Left forelimb (tissue), 1 donor: ENCODE results near the gene TMEM63C.

Experiments
- DNase-seq: peaks from one replicate; pipeline ENCODE4 v3.0.0-alpha.2; 2018; ENCODE audit warnings: low spot score

Gene TMEM63C

DNA sequence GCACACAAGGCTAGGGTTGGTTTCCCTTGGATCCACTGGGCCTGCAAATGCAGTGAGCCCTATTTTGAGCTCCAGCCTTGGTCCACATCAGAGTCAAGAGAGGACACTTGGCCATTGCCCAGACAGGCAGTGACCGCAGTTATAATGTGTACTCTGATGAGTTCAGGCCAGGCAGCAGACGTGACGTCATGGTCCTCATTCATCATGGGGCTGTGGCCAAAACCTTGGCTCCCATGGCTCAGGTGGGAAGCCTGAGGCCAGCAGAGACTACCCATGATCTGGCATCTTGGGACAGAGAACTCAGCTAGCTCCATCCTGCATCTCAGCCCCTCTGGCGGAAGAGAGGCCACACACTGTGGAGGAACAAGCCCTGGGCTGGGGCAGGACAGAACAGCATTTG, 16.4 kb downstream of the TMEM63C start:
- peak; percentile 30 for DNase-seq

DNA sequence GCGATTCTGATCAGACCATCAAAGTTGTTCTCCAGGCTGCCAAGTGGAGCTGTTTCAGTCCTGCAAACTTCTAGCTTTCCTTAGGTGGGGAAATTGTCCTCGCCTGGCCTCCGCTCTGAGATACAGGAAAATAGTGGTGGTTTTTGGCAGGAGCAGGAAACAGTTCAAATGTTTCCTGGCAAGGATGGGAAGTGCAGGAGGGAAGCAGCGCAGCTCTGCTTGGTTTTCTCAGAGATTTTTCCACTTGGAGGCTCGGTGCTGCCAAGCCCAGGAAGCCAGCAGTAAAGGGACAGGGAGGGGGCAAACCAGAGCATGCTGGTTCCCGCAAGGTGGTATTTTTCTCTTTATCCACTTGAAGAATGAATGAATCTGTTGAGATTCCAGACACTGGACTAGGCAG, 17.0 kb downstream of the TMEM63C start:
- DNase-seq = no peak

DNA sequence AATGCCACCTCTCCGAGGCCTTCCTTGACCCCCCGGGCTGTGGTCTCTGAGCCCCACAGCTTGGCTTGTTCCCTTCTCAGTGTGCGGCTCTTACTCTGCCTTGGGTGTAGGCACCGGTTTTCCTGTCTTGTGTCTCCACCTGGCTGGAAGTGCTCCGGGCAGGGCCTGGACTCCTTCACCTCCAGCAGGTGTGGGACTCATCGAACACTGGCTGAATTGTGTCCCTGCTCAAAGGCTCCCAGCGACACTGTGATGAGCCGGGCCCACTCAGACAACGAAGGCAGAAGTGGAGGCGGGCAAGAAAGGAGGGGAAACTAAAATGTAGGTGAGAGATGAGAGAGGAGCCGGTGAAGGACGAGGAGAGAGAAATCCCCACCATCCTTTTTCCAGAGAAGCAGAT, 18.0 kb downstream of the TMEM63C start:
- no peak for DNase-seq

DNA sequence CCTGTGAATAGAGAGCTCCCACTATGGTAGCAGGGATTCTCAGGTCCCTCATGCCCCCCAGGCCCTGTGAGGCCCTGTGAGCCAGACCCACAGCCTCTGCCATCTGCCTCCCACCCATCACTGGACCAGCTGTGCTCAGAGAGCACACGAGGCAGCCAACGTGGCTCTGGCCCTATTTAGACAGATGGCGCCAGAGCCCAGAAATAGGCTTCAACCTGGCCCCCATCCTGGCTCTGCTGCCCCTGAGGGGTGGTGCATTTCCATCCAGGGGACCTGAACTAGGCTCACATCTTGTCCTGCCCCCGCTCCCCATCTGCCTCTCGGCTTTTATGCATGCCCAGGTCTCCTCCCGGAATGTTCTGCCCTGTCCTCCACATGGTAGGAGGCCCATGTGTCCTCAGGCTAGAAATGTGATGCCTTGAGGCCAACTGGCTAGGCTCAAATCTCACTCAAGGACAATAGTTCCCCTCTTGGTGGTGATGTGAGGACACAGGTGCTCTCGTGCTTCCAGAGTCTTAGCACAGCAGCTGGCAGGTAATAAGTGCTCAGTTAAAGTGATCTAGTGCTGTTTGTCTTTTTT, 18.9 kb downstream of the TMEM63C start:
- no peak for DNase-seq

DNA sequence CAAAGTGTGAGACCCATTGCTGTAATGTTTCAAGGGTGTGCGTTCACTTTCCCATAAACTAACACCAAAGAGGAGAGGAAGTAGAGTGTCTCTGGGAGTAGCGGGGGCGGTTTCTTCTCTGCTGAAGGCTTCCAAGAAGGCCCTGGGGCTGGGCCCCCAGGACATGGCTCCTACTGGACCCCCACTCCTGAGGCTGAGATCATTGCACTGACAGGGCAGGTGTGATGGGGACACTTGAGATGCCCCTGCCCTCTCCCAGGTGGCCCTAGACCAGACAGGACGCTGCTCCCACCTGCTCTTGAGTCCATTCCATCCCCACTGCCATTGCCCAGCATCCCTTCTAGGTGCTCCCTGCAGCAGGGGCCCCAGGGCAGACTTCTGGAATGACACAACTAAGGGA, 20.1 kb downstream of the TMEM63C start:
- DNase-seq = no peak

DNA sequence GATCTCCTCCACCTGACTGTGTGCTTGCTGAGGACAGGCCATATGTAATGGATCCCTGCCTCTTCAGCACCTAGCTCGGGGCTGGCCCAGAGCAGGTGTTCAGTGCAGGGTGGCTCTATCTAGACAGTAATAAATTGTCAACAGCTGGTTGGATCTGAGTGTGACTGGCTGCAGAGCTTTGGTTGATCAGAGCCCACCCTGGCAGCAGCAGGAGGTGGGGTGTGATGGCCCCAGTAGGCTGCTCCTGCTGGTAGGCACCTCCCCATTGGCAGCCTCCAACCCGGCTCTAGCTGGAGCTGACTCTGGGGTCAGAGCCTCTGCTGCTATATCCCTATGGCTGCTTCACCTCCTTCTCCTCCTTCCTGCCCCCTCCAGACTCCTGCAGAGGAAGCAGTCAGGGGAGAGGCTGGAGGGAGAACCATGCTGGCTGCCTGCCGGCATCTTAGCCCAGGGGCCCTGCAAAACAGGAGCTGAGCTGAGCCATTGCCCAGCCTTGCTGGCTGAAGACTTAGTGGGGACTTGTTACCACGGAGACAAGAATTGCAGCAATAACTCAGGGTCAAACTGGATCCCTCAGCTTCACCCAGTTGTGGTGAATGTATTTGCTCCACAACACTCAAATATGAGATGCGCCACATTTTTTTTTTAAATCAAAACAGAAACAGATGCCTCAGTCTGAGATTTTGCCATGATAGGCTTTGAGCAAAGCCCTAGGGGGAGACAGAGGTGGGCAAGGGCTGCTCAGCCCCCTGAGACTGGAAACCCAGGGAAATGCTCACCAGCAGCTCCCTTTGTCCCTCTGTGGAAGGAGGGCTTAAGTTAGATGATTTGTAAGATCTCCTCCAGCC, 22.2 kb downstream of the TMEM63C start:
- no peak for DNase-seq

DNA sequence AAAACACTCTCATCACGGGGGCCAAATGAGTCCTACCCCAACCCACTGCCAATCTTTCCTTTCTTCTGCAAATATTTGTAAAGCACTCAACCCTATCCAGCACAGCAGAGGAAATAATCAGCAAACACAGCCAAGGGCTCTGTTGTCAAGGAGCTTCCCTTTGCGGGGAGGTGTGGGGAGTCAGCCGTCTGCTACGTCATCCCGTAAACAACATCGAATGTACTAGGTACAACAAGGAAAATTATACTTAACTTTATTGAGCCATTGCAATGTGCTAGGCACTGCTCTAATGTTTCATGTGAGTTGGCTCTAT, 22.8 kb downstream of the TMEM63C start:
- no peak for DNase-seq

DNA sequence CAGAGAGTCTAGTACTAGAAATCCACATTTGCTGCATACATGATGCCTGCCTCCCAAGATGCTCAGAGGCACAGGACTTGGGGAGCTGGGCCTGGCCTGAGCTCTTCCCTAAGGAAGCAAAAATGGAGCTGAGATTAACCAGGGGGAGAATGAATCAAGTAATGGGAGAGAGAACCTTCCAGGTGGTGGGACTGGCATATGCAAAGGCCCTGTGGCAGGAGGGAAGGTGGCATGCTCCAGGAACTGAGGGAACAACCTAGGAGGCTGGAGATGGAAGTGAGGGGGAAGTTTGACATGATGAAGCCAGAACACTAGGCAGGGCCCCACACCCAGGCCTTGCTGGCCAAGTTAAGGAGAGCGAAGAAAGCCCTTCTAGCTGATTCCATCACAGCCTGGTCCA, 23.3 kb downstream of the TMEM63C start:
- no peak for DNase-seq

DNA sequence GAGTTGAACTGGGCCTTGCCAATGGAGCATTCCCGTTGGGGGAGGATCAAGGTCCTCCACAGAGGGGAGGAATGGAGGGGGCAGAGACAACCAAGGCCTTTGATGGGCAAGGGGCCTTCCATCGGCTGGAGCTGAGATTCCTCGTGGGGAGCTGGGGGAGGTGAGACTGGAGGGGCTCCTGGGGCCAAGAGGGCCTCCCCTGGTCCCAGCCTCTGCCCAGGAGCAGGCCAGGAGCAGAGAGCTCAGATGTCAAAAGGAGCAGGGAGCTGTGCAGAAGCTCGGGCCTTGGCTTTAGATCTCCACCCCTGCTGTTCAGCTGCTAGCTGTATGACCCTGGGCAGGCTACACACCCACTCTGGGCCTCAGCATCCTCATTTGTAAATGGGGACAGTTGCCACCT, 24.0 kb downstream of the TMEM63C start:
- no peak for DNase-seq

DNA sequence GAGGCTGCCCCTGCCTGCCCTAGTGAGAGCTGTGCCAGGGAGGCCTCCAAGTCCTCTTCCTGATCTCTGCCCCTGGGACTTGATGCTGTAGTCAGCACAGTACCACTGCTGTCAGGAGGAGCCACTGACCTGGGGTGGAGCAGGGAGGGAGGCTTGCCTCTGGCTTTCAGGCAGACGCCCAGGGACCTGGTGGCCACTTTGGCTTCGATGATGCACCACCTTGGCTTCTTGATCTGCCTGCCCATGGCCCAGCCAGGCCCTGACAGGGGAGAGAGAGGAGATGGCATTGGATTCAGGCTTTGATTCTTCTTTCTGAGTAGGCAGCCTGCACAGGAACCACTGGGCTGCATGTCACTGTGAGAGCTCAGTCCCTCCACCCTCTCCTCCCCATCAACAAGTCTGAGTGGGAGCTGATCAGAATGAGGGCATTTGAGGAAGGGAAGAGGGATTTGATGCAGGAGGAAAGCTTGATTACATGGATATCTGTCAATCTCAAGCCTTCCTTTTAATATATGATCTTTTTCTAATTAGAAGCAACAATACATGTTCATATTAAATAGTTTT, 24.7 kb downstream of the TMEM63C start:
- DNase-seq = no peak

DNA sequence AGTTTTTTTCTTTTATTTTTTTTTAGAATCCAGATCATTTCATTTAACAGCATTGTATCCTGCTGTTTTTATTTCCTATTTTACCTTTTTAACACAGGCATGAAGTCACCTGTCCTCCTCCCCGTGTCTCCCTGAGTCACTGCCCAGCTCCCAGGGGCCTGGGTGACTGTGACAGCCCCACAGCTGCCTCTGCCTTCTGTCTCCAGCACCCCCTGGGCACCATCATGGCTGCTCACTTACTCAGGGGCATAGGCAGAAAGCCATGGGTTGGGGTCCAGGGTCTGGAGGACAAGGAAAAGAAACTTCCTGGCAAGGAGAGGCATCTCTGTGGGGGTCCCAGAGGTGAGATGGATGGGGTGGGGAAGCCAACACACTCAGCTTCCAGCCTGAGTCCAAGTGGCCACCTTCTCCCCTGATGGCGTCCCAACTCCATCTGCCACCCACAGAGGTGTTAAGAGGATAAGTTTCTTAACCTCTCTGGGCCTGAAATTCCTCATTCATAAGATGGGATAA, 25.3 kb downstream of the TMEM63C start:
- no peak for DNase-seq

DNA sequence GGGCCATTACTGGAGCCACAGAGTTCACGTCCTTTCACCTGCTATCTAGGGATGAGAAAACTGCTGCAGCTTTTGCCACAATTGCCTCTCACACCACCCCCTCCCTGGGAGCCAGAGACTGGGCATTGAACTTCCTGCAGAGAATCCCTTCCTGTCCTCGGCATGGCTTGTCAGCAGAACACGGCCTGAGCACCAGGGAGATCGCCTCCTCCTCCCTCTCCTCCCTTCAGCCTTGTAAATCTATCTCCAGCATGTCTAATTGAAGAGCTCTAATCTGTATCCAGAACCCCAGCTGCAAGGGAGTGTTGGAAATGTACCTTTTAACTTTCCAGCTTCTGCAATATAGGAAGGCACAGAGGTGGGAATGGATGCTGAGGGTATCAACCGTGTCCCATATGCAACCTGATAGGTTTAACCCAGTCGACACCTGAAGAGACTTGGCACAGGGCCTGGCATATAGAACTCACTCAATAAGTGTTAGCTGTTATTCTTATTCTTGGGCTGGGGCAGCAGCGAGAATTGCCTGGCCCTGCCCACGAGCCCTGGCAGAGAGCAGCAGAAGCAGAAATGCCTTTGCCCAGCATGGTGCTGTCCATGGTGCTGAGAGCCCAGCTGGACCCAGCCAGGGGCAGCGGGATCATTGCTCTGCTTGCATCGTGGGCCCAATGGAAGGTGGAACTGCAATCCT, 26.8 kb downstream of the TMEM63C start:
- DNase-seq = peak; percentile 81

DNA sequence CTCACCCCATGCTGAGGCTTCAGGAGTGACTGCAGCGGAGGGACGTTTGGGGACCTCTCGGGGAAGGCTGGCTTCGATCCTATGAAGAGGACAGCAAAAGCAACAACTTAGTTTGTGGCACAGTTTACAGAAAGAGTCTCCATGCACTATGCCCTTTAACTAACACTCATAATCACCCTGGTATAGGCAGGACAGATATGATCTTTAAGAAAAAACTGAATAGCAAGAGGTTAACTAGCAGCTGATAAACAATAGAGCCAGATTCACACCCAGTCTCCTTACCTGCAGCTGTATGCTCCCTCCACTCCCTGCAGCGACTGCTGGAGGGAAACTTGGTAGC, 27.4 kb downstream of the TMEM63C start:
- DNase-seq = no peak

DNA sequence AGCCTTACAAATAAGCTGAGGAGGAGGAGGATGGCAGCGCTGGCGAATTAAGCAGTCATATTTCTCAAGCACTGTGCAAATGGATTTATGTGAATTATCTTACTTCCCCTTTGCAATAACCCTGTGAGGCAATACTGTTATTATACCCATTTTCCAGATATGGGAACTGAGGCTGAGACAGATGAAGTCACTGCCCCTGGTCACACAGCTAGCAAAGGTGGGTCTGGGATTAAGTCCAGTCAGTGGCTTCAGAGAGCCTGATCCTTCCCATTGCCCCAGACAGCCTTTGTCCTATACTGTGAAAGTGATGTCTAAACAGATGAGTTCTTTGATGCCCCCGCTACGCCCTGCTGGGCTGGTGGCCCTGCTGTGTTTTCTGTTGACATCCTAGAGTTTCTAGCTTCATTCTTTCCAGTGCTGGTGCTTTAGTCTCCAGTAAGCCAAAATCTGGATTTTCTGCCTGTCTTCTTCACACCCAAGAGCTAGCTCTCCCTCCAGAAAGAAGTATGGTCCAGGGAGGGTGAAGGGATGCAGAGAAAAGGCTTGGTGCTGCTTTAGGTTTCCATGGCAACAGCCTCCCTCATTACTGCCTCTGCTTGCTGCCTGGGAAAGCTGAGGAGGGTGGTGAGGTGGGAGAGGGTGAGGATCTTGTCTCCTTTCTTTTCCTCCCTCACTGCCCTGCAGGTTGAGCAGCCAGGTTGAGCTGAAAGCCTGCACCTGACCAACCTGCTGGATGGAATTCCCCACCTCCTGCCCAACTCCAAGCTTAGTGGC, 30.7 kb downstream of the TMEM63C start:
- DNase-seq = no peak

DNA sequence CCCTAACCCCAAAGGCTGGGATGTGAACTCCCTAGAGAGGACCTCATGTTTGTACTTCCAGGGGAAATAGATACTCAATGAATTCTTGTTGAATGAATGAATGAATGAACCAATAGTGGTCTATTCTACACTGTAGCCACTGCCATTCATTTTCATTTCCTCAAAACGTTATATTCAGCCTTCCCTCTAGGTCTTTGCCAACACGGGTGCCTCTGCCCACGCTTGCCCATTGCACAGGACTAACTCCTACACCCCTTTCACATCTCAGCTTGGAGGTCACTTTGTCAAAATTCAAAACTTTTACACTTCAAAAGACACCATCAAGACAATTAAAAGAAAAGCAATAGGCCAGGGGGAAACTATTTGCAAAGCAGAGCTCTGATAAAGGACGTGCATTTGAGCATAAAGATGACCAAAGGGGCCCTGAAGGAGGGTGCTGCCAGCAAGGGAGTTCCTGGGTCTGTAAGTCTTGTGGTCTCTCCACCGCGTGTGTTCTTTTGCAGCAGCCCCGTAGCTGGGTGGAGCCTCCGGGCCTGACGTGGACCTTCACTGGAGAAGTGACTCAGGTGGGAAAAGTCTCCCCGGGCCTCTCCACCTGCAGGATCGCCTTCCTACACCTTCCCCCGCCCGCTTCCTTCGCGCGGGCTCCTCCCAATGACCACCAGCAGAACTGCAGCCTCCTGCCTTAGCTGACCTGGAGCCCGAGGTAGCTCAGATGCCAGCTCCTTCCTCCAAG, 31.5 kb downstream of the TMEM63C start:
- DNase-seq = no peak

DNA sequence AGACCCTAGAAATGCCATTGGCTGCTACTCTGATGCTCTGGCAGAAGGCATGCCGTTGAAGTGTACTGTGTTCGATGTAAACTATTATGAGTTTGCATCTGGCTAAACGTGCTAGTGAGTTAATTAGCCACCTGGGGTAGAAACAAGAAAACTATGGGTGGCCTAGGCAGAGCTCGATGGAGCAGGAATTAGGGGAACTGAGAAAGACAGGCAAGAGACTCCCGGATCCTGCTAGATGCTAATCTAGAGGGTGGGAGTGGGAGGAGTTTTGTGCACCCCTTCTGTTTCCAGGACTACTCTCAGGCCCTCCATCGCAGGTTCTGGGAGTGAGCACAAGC, 32.0 kb downstream of the TMEM63C start:
- DNase-seq = no peak

DNA sequence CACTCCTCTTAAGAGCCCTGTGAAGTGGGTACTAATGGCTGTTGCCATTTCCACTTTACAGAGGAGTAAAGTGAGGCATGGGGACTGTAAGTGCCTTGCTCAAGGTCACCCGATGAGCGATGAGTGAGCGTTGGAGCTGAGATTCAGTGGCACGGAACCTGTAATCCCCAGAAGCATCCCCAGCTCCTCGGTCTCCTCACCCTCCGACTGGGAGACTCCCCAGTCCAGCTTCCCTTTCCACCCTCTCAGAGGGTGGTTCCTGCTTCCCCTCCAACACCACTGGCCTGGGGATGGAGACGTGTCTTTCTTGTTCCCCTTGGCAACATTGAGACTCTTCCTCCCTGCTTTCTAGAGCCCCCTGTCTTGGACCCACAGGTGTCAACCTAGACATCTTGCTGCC, 32.6 kb downstream of the TMEM63C start:
- no peak for DNase-seq

DNA sequence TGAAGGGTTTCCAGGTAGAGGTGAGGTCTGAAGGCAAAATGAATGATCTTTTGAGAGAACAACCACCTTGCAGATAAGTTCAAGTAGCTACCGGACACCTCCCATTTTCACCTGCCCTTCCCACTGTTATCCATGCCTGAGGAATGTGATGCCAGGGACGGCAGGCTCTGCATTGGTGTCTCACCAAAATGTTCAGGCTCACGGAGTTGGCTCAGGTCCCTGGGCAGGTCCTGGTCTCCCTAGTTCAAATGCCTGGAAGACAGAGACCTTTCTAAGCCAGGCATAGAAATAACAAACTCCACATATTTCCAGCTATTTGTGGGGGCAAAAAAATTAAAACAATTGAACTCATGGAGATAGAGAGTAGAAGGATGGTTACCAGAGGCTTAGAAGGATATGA, 36.0 kb downstream of the TMEM63C start:
- DNase-seq = no peak

DNA sequence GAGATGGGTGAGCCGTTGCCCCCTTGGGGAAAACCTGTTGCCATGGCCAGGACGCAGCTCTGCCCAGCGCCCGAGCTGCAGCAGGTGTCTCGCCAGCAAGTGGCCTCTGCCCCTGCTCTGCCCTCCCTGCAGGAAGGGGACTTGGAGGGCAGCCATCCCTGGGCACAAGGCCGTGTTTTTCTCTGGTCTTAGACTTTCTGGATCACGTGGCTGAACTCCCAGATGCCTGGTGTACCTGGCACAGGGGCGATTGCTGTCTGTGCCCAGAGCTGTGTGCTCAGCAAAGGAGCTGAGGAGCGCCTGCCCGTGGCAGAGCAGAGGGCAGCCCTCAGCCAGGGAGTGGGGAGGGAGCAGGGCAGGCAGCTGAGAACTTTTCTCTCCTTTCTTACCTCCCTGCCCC, 38.0 kb downstream of the TMEM63C start:
- no peak for DNase-seq

DNA sequence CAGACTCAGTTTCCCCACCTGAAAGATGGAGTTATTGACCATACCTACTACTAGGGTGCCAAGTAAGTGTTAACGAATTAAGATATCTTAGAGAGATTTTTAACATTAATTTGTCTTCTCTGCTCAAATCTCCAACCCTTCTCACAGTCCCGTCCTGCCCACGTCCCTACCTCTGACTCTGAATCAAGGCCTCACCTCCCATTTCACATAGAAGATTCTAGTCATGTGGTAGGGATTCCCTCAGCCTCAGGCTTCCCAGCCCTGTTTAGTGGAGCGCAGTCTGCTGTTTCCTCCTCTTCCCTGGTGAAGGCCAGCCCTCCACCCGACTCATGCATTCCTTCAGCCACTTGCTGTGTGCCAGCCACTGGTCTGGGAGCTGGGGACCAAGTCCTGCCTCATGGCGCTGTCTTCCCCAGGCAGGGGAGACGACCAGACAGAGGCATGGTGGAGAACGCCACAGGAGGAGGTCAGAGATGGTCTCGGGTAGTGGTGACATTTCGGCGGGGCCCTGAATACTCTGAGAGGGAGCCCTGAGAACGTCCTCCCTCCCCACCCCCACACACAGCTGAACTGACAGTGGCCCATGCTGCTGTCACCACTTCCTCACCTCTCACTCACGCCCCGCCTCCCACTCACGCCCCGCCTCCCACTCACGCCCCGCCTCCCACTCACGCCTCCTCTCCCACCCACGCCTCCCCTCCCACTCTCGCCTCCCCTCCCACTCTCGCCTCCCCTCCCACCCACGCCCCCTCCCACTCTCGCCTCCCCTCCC, 38.8 kb downstream of the TMEM63C start:
- DNase-seq = no peak
